ENCODE results near the gene CD44.

Gene CD44

GRCh38 chr11:35260342-35260985, 121.5 kb downstream of the CD44 start:
- in situ Hi-C loops (cut with MboI; ENCODE audit: low sequenced_read_pairs, unreplicated experiment) = no loop called here
- DNase-seq (ENCODE audit: low spot score) = no peak
- TF ChIP-seq, protein P1, sequence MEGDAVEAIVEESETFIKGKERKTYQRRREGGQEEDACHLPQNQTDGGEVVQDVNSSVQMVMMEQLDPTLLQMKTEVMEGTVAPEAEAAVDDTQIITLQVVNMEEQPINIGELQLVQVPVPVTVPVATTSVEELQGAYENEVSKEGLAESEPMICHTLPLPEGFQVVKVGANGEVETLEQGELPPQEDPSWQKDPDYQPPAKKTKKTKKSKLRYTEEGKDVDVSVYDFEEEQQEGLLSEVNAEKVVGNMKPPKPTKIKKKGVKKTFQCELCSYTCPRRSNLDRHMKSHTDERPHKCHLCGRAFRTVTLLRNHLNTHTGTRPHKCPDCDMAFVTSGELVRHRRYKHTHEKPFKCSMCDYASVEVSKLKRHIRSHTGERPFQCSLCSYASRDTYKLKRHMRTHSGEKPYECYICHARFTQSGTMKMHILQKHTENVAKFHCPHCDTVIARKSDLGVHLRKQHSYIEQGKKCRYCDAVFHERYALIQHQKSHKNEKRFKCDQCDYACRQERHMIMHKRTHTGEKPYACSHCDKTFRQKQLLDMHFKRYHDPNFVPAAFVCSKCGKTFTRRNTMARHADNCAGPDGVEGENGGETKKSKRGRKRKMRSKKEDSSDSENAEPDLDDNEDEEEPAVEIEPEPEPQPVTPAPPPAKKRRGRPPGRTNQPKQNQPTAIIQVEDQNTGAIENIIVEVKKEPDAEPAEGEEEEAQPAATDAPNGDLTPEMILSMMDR (IDR thresholded peaks at IDR 0.05; ENCODE audit: borderline replicate concordance, control extremely low read depth, extremely low read depth, insufficient read depth, missing control alignments) = no peak

DNA sequence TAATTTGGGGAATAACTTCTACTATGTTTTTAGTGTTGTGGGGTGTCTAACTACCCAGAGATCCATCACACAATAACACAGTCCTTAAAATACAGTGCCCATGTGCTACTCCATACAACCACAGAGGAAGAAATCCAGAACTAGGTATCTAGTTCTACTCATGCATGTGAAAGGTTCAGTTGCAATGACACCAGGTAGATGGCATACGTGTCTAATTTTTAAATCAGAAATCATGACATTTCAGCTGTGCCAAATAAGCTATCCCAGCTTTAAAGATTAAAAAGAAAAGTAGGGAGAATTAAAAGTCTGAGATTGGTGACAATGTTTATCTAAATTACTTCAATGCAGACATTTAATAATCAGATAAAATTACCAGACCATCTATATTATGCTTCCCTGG, 122.2 kb downstream of the CD44 start:
- no peak for DNase-seq (ENCODE audit: low spot score)
- TF ChIP-seq, protein P1 (IDR thresholded peaks at IDR 0.05; ENCODE audit: borderline replicate concordance, control extremely low read depth, extremely low read depth, insufficient read depth, missing control alignments) = no peak
- in situ Hi-C loops (cut with MboI; ENCODE audit: low sequenced_read_pairs, unreplicated experiment) = no loop called here

GRCh38 chr11:35262056-35262455, 123.1 kb downstream of the CD44 start:
- DNase-seq (ENCODE audit: low spot score) = no peak
- in situ Hi-C loops (cut with MboI; ENCODE audit: low sequenced_read_pairs, unreplicated experiment) = no loop called here
- TF ChIP-seq, protein P1 (IDR thresholded peaks at IDR 0.05; ENCODE audit: borderline replicate concordance, control extremely low read depth, extremely low read depth, insufficient read depth, missing control alignments) = no peak

DNA sequence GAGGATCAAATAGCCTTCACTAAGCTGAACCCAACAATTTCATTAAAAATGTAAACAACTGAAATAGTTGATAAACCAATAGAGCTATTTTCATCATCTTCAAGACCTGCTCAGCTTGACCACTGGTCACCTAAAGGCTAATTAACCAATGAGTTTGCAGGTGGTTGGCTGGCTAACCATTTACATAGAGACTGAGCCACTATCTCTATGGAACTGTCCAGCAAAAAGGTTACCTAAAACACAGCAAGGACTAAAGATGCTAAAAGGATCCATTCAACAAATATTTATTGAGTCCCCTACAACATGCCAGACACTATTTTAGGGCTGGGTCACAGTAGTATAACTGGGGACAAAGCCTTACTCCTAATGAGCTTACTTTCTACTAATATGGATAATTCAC, 123.8 kb downstream of the CD44 start:
- in situ Hi-C loops (cut with MboI; ENCODE audit: low sequenced_read_pairs, unreplicated experiment) = no loop called here
- TF ChIP-seq, protein P1 (IDR thresholded peaks at IDR 0.05; ENCODE audit: borderline replicate concordance, control extremely low read depth, extremely low read depth, insufficient read depth, missing control alignments) = no peak
- DNase-seq (ENCODE audit: low spot score) = no peak

DNA sequence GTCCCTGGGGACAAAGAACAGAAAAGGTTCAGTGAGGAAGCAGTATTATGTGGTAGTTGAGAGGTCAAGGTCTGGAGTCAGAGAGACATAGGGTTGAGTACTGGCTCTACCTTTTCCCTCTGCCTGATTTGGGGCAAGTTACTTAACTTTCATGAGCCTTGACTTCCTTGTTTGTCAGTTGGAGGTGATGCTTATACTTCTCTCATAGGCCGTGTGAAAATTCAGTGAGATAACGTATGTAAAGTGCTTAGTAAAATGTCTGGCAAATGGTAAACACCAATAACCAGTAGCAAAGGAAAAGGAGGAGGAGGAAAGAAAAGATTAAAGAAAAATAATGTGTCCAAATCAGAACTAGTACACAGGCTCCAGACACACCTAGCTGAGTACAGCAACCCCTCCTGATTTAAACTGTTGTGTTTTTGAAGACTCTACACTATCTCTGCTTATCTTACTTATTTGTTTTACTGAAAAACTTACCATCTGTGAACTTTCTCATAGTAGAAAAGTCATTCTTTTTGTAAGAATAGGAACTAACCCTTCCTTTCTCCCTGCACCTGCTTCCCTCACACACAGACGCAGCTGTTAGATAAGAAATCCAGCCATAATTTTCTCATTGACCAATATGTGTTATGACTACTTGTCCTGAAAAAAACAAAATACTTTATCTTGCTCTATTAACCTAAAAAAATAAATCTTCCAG, 126.9 kb downstream of the CD44 start:
- TF ChIP-seq, protein P1 (IDR thresholded peaks at IDR 0.05; ENCODE audit: borderline replicate concordance, control extremely low read depth, extremely low read depth, insufficient read depth, missing control alignments) = no peak
- DNase-seq (ENCODE audit: low spot score) = no peak
- in situ Hi-C loops (cut with MboI; ENCODE audit: low sequenced_read_pairs, unreplicated experiment) = no loop called here

DNA sequence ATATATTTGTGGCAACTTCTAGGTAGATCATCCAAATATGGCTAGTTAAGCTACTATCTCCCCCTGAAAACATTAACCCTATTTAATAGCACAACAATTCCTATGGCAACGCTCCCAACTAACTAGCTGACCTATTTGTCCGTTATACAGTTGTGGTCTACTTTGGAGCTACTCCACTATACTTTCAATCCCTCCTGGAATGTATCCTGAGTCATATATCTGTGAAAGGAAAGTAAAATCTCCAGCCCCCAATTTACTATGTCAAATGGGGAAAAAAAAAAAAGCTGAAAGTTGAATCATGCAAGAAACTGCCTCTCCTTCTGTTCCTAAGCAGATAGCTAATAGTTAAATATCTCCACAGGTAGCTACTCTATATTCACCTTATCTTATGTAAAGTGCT, 128.5 kb downstream of the CD44 start:
- DNase-seq (ENCODE audit: low spot score) = no peak
- in situ Hi-C loops (cut with MboI; ENCODE audit: low sequenced_read_pairs, unreplicated experiment) = no loop called here
- TF ChIP-seq, protein P1 (IDR thresholded peaks at IDR 0.05; ENCODE audit: borderline replicate concordance, control extremely low read depth, extremely low read depth, insufficient read depth, missing control alignments) = no peak

All from GM13976 (cell line).